K562 (cell line): ENCODE data around the gene ACSF2. TPM values are rescaled to one million over a fixed set of nuclear protein-coding genes. Genes with fewer than 3 reads are reported as not detected.

Source experiments
- ARID4B ChIP-seq: sonication (generic); formaldehyde crosslinking; IDR thresholded peaks from 2 replicates; pipeline ENCODE4 v1.8.0; 2022; ENCODE audit warnings: mild to moderate bottlenecking, missing genetic modification reagents
- BCOR ChIP-seq: fragments of 450-650 bp; IDR thresholded peaks from 2 replicates; pipeline ENCODE4 v1.6.1; 2016
- BRF2 ChIP-seq: IDR thresholded peaks from 3 replicates; pipeline ENCODE4 v1.6.1; 2011; ENCODE audit warnings: borderline replicate concordance, mild to moderate bottlenecking; ENCODE audit not compliant: insufficient read length, insufficient read depth
- KLF1 ChIP-seq: fragments of 450-650 bp; IDR thresholded peaks from 2 replicates; pipeline ENCODE4 v1.6.1; 2016; ENCODE audit warnings: missing genetic modification characterization, missing compliant biosample characterization
- NR3C1 ChIP-seq: sonication (generic); formaldehyde crosslinking; IDR thresholded peaks from 2 replicates; pipeline ENCODE4 v1.8.1; 2022; ENCODE audit warnings: missing genetic modification reagents
- POLR2H ChIP-seq: IDR thresholded peaks from 2 replicates; pipeline ENCODE4 v1.6.1; 2016; ENCODE audit warnings: missing genetic modification characterization, low read depth, mild to moderate bottlenecking, control low read depth, missing compliant biosample characterization, moderate library complexity
- RBM25 ChIP-seq: fragments of 200-400 bp; formaldehyde crosslinking; IDR thresholded peaks from 2 replicates; pipeline ENCODE4 v1.6.1; 2018; ENCODE audit warnings: low read length, low read depth, moderate library complexity; ENCODE audit not compliant: severe bottlenecking
- STAG1 ChIP-seq: sonication (generic); formaldehyde crosslinking; IDR thresholded peaks from 2 replicates; pipeline ENCODE4 v1.5.0; 2020; ENCODE audit warnings: missing genetic modification reagents, borderline replicate concordance
- STAT5B ChIP-seq: fragments of 250-450 bp; sonication (Bioruptor Pico); IDR thresholded peaks from 2 replicates; pipeline ENCODE4 v1.8.0; 2021; ENCODE audit warnings: mild to moderate bottlenecking, inconsistent platforms
- ZBTB26 ChIP-seq: fragments of 450-650 bp; formaldehyde crosslinking; IDR thresholded peaks from 2 replicates; pipeline ENCODE4 v1.4.0; 2022; ENCODE audit warnings: missing genetic modification characterization
- ZNF717 ChIP-seq: fragments of 250-450 bp; sonication (Bioruptor Pico); IDR thresholded peaks from 2 replicates; pipeline ENCODE4 v1.5.0; 2021
- polyA plus RNA-seq, 8 experiments: library from polyadenylated mRNA; depleted of rRNA in 4 of 8; stranded (reverse) in 5 of 8; unstranded in 3 of 8; fragments of >200 nt; fragmentation: Nextera tagmentation in 2 of 8; fragmentation: Illumina TruSeq in 1 of 8; extraction: Ambion mirVana in 2 of 8; extraction: Trizol in 1 of 8; gene quantifications; 2 replicates each; pipeline versions ENCODE4 v1.2.1 to v1.2.3, GENCODE V29; 2011 to 2014; ENCODE audit warnings: inconsistent platforms in 1 of 8, missing spikeins in 1 of 8
- total RNA-seq, 7 experiments: library from RNA; depleted of rRNA in 6 of 7; stranded (reverse); fragments of >200 nt in 6 of 7; fragmentation: Illumina TruSeq in 2 of 7; extraction: Trizol in 2 of 7; gene quantifications; 2 replicates each; pipeline versions ENCODE4 v1.2.1 to v1.2.3, GENCODE V29; 2011 to 2021; ENCODE audit warnings: low replicate concordance in 1 of 7

The ACSF2 gene
- total and polyA plus RNA-seq, 9 of the 15 experiments (the other 6 are each of a cell fraction or from before 2014, with no cell fraction given), result 0.89 to 6.1 (median 3.5) TPM

- TF ChIP-seq ARID4B (CRISPR knock-in tag) (peak; percentile 99), KLF1 (tag) (no peak), RBM25 (peak; percentile 57), STAT5B (CRISPR knock-in tag) (no peak), BCOR (peak; percentile 23; the same call in 1 of the 2 replicates), BRF2 (no peak), STAG1 (no peak), ZBTB26 (CRISPR knock-in tag) (0 out of 2 replicates have a peak, but pooled peaks have one; percentile 4), POLR2H (tag) (no peak; the same call in 1 of the 2 replicates), ZNF717 (CRISPR knock-in tag) (no peak), NR3C1 (CRISPR knock-in tag) (0 out of 2 replicates have a peak, but pooled peaks have one; percentile 77)
These were observed 28.7 kb upstream of the ACSF2 start, which contains the start of gene LRRC59 (continued) for GRCh38 chr17:50397111-50397918.
